Limb (tissue), 2 donors: ENCODE results near the gene TTF1.

Experiments used
- DNase-seq, 2 donors: peaks; one replicate each; pipeline ENCODE4 v3.0.0-alpha.2; 2016; ENCODE audit errors: extremely low spot score in 2 of 2

The TTF1 gene, protein sequence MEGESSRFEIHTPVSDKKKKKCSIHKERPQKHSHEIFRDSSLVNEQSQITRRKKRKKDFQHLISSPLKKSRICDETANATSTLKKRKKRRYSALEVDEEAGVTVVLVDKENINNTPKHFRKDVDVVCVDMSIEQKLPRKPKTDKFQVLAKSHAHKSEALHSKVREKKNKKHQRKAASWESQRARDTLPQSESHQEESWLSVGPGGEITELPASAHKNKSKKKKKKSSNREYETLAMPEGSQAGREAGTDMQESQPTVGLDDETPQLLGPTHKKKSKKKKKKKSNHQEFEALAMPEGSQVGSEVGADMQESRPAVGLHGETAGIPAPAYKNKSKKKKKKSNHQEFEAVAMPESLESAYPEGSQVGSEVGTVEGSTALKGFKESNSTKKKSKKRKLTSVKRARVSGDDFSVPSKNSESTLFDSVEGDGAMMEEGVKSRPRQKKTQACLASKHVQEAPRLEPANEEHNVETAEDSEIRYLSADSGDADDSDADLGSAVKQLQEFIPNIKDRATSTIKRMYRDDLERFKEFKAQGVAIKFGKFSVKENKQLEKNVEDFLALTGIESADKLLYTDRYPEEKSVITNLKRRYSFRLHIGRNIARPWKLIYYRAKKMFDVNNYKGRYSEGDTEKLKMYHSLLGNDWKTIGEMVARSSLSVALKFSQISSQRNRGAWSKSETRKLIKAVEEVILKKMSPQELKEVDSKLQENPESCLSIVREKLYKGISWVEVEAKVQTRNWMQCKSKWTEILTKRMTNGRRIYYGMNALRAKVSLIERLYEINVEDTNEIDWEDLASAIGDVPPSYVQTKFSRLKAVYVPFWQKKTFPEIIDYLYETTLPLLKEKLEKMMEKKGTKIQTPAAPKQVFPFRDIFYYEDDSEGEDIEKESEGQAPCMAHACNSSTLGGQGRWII

DNA sequence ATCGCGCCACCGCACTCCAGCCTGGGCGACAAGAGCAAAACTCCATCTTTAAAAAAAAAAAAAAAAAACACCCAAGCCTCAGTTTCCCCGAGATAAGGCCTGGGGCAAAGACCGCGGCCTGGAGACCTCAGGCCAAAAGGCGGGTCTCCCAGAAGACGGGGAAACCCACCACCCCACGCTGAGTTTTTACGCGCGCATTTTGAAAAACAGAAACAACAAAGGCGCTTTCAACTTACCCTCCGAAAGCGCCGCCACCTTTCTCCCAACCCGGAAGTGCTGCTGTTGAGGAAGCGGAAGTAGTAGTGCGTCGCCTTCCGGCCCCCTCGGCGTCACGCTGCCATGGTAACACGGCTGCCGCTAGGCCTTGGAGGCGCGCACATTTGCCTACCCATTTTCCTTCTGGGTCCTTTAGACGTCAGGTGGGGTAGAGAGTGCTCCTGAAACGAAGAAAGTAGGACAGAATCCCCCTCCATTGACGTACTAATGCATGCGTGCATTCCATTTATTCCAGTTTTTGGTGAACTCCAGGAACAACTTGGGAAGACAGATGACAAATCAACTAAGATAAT lies at the start of gene TTF1:
Gene TTF1, minus strand, starts transcription at position 287 of the 569 bp plus-strand sequence. CDS start 4,019 bp downstream, outside the sequence.
- peak; percentile 92 to 93 for DNase-seq

DNA sequence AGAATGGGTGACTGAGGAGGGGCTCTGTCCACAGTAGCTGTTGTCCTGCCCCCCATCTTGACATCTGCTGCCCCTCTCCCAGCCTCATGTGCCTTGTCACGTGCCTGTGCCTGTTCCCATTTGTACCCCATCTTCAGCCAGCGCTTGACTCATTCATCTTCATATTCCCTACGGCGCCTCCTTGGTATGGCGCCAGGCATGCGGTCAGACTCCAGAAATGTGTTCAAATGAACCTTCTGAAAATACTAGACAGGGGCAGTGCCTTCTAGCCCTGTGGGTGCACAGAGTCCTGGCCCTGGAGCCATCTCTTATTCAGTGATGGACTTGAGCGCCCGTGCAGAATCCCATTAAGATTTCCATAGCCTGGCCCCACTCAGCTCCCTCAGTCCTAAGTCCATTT lies 49.6 kb upstream of the TTF1 start:
- DNase-seq = no peak

DNA sequence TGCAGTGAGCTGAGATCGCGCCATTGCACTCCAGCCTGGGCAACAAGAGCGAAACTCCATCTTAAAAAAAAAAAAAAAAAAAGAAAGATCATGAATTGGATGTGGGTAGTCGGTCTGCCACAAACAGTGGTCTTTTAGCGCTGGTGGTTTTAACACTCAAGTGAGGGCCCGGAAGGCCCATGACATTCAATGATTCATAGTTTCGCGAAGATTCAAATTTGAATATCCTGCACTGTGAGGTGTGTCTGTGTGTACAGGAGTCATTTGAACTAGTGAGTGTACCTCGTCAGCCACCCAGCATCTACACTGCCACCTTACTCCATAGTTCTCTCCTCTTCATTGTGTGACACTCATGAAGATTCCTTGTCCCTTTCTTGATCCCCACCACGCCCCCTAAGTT lies 44.6 kb upstream of the TTF1 start:
- no peak for DNase-seq

DNA sequence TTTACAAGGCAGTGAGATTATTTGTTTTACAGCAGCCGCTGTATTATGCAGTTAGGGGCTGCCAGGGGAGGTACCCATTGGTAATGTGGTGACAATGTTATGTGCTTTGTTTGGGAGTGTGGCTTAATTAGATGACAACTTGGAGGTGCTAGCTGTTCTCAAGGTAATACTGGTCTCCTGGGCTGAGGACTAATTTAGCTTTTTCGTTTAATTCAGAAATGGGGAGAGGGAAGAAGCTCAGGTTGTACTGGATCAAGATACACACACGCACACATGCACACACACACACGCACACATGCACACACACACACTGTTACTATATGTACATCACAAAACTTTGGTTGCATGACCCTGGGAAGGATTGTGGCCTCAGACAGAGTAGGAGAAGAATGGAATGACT lies 41.3 kb upstream of the TTF1 start:
- DNase-seq = no peak

GRCh38 chr9:132447346-132447745 lies 40.7 kb upstream of the TTF1 start:
- DNase-seq = no peak

GRCh38 chr9:132446887-132447286 lies 40.2 kb upstream of the TTF1 start:
- no peak for DNase-seq

GRCh38 chr9:132443951-132444607 lies 37.4 kb upstream of the TTF1 start:
- no peak for DNase-seq

- DNase-seq = no peak
Observed at GRCh38 chr9:132441404-132441803, 34.8 kb upstream of the TTF1 start.

- no peak for DNase-seq
Observed at GRCh38 chr9:132440735-132441134, 34.1 kb upstream of the TTF1 start.

- no peak for DNase-seq
Observed at GRCh38 chr9:132439153-132439552, 32.5 kb upstream of the TTF1 start.

- no peak for DNase-seq
Observed at GRCh38 chr9:132434881-132435280, 28.2 kb upstream of the TTF1 start.

DNA sequence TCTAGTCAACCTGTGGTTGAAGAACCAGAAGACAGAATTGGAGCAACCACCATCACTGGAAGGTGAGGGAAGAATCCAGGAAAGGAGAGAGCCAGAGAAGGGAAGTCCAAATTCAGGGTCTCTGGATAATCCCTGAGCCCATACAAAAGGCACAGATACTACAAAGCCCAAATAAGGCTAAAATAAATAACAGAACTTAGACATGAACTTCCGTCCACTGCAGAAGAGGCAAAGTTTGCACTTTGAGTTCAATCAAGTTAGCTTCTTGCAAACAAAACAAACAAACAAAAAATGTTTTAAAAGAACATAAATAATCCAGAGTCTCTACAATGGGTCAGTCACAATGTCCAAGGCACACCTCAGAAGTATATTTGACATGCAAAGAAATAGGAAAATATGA lies 24.4 kb upstream of the TTF1 start:
- no peak for DNase-seq

DNA sequence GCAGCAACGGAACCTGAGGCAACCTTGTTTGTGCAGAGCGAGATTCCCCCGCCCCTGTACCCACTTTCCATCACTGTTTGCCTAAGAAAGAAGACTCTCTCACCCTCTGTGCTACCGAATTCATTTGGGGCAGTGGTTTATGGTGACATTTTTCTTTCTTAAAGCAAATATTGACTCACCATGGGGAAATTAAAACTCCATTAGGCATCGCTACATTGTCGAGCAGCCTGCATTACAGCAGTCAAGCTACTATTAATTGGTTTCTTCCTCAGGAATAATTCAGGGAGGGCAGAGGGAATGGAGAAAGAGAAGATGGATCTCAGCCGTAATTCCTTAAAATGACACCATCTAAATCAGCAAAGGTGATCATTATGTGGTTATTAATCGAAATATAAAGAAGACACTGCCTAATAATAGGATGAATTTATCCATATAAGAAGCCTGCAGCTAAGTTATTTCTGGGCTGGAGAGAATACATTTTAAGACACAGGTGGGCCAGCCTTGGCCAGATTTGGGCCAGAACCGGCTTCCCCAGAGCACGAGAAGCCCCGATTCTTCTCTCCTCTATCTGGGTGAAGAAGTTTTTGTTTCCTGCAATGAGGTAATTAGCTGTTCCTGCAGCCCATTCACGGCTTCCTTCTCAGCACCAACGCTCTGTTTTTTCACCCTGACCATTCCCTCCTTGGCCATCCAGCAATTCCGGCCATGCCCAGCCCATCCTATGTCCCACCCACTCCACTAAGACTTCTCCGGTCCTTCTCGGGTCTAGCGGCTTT lies 20.2 kb upstream of the TTF1 start:
- no peak for DNase-seq

- no peak for DNase-seq
Observed at GRCh38 chr9:132425675-132426062, 19.0 kb upstream of the TTF1 start.

DNA sequence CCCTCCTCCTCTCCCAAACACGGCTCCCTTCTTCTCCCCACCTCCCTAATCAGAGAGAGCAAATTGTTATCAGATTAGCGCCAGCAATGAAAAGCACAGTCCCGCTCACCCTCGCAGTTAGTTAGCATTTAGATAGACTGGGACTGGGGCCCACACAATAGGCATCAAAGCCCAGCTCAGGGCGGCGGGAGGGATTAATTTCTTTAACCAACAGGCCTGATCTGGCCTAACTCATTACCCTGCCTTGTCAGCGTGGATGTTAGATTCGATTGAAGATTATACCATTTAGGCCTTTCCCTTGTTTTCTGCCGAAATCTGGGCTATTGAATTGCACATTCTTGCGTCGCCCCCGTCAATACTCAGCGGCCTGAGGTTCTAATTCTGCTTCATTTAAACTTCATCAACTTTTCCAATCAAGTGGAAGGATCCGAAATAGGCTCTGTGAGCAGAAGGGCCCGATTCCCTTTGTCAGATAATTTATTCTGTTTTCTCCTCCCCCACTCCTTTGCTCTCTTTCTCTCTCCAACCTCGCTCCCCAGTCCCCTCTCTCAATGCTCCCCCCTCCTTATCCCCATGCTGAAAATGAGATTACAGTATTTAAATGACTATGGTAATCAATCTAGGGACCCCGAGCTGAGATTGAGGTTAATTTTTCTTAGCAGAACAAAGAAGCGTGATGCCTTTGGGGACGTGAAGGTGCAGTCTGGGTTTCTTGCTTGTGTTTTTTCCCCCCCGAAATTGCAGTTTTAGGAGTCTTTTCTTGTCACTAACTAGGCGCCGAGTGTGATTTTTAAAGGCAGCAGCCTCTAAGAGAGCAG lies 18.4 kb upstream of the TTF1 start:
- DNase-seq = no peak

GRCh38 chr9:132423503-132423902 lies 16.9 kb upstream of the TTF1 start:
- DNase-seq = no peak

GRCh38 chr9:132422574-132422973 lies 15.9 kb upstream of the TTF1 start:
- DNase-seq = no peak

DNA sequence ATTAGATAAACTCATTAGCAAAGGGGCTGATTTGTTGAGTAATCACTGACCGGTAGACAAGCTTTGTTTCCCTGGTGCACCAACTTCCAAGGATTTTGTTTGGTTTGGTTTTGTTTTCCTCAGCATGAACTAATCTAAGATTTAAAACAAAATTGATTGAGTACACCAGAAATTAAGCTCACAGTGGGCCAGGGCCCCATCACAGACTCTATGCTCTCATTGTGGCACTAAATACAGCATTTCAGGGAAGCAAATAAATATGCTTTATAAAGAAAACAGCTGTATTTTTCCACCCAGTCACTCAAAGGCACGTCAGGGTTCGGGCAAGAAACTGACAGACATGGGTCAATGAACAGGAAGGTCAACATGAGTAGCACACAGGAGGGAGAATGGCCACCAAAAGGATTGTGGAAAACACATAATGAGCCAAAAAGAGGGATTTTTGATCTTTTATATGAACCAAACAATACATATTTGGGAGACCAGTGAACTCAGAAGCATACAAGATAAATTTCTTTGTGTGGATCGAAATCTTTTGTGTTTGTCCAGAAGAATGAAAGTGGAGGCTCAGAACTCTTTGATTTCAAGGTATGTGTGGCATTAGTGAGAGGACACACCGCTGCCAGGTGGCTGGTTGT lies 12.2 kb upstream of the TTF1 start:
- DNase-seq = no peak

- DNase-seq = no peak
Observed at GRCh38 chr9:132415181-132415580, 8.5 kb upstream of the TTF1 start.

GRCh38 chr9:132414731-132415130 lies 8.1 kb upstream of the TTF1 start:
- no peak for DNase-seq
